Fibroblast of skin of abdomen (primary cell): ENCODE results near the gene CYP3A5. TPM values are rescaled to one million over a fixed set of nuclear protein-coding genes. Genes with fewer than 3 reads are reported as not detected.
"Not testable (repeated sequence)": the region's sequence is repeated elsewhere in the genome, so short reads cannot be mapped to it uniquely, and the experiment has no call there.

Experiments used
- DNase-seq: peaks from one replicate; pipeline ENCODE4 v3.0.0-alpha.2; 2013
- polyA plus RNA-seq, 2 experiments: library from polyadenylated mRNA; unstranded; fragments of 120-200 nt; gene quantifications; one replicate each; pipeline ENCODE4 v1.2.1, GENCODE V29; 2013; ENCODE audit not compliant: insufficient read length in 2 of 2

Gene CYP3A5
- polyA plus RNA-seq (2013, experiment 1 of 2; ENCODE audit: insufficient read length), result 0.36 TPM
- 0.62 TPM for polyA plus RNA-seq (2013, experiment 2 of 2; ENCODE audit: insufficient read length)

- DNase-seq, result peak; percentile 24
Measured at GRCh38 chr7:99679400-99680191, at the start of gene CYP3A5. CYP3A5 (minus strand) TSS chr7:99679996; CDS start chr7:99679896, 100 bp downstream.

DNA sequence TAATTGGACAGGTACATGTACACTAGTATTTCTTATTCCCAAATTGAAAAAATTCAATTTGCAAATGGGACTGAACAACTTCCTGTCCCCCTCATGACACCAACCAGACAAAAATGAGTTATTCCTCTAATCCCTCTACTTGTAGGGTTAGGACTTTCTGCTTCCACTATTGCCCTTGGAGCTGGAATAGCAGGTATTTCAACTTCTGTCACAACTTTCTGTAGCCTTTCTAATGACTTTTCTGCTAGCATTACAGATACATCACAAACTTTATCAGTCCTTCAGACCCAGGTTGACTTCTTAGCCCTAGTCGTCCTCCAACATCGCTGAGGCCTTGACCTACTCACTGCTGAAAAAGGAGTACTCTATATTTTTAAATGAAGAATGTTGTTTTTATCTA, 48.8 kb upstream of the CYP3A5 start:
- DNase-seq, result no peak

- DNase-seq, result not testable (repeated sequence)
Measured at GRCh38 chr7:99723201-99723600, 43.4 kb upstream of the CYP3A5 start.

DNA sequence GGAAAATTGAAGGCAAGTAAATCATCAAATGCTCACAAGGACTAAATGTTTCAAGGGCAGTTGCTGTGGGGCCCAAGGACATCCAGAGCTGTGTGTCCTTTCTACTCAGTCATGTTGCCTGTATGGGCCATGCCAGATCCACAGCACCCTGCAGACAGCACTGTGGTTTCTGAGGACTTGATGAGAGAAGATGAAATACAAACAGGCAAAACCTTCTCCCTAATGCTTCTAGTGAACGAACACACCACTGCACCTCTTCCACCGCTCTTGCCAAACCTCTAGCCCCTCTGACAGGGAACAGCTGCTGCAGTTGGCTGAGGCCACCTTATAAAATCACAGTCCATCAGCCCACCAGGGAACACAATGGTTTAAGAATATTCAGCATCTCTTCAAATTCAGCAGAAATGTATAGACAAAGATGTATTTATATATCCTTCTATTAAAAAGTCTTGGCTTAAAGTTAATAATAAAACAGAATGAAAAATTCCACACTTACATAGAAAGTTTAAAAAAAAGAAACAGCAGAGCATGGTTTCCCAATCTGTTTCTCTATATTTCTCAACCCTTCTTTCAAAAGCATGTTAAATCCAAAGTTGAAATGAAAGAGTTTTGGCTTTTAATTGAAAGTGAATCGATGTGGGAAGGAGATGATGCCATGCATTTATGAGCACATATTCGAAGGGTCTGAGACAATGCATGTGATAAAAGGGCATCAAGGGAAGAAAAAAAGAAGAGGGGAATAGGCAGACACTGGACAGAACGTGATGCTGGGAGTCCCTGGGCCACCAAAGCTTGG, 41.2 kb upstream of the CYP3A5 start:
- no peak for DNase-seq

DNA sequence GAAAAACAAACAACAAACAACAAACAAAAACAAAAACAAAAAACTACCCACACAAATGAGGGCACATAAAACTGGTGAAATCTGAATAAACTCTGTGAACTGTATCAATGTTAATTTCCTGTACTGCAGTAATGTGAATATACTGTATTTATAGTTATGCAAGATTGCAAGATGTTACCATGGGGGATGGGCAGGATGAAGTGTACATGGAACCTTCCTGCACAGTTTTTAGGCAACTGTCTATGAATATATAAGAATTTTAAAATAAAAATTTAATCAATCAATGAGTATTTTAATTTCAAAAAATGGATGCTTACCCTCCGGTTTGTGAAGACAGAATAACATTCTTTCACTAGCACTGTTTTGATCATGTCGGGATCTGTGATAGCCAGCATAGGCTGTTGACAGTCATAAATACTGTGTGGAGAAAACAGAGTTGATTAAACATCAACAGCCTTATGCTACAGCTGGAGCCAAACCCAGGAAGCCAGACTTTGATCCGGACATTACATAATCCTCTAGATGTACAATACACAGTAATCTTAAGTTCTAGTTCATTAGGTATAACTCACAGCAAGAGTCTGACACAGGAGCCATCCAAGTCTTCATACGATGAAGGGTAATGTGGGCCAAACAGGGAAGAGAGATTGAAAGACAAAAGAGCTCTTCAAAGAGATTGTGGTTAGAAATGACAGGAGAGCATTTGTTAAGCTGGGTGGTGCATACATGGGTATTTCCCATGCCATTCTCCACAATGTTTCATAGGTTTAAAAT, 40.4 kb upstream of the CYP3A5 start:
- DNase-seq, result no peak

DNA sequence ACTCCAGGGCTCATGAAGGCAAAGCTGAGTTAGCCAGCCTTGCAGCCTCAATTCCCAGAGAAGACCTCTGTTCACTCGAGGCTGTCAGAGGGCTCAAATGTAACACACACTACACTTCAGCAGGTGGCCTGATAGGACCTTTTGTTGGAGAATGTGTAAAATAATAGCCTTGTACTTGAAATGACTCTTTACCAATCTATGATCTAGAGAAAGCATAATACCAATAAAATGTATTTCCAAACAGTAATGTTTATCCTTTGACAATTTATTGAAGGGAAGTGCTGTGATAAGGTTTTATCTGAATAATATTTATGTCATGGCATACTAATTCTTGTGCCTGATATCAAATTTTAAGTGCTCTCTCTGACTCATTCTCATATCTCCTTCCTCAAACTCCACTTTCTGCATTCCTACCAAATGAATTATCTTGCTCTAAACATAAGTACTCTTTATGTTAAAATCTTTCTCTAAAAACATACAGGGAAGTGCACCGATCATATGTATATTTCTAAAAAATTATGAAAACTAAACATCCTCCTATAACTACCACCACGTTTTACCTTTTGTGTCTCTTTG, 34.3 kb upstream of the CYP3A5 start:
- no peak for DNase-seq

DNA sequence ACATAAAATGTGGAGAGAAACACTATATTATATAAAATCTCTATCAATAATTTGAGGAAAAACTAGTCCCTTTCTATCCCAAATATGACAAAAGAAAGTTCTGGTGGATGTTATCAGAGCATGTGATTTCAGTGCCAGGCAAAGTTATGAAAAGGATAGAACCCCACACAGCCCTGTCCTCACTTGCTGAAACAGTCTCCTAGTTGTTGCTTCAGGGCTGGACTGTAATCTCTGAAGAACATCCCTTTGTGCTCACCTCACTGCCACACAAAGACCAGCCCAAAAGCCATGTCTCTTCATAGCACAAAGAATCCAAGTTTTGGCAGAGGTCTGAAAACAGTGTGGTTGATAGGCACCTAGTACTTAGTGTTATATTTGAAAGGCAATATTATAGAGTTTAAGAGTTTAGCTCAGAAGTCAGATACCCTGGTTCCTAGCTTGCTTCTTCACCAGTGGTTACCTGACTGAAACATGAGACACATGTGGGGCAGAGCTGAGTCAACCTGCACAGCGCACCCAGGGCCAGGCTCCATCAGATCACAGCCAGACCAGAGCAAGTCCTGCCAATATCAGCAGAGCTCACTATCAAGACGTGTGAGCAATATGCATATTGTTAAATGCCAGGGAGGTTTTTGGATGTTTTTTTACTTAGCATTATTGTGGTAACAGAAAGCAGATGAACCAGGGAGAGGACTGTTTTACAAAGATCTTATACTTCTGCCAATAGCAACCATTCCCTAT, 30.2 kb upstream of the CYP3A5 start:
- no peak for DNase-seq

GRCh38 chr7:99709260-99709659, 29.5 kb upstream of the CYP3A5 start:
- no peak for DNase-seq

- DNase-seq, result no peak
Measured at GRCh38 chr7:99707096-99707495, 27.3 kb upstream of the CYP3A5 start.

- DNase-seq, result no peak
Measured at GRCh38 chr7:99699946-99700345, 20.1 kb upstream of the CYP3A5 start.

GRCh38 chr7:99698867-99699730, 19.3 kb upstream of the CYP3A5 start:
- DNase-seq, result not testable (repeated sequence)

DNA sequence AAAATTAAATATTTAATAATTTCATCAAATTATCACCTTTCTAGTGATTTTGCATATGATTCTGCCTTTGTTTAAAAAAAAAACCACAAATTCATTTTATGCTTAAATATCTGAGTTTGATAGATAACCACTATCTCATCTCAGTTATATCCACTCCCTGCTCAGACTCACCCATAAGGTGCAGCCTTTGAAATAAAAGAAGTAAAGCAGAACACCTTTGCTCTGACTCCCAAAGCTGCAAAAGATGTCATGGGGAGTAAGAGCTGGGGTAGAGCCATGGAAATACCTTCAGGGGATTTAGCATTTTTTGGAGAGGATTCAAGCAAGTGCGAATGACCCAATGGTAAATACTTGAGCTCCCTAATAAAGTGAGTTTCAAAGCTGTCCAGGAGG, 15.1 kb upstream of the CYP3A5 start:
- DNase-seq, result no peak

DNA sequence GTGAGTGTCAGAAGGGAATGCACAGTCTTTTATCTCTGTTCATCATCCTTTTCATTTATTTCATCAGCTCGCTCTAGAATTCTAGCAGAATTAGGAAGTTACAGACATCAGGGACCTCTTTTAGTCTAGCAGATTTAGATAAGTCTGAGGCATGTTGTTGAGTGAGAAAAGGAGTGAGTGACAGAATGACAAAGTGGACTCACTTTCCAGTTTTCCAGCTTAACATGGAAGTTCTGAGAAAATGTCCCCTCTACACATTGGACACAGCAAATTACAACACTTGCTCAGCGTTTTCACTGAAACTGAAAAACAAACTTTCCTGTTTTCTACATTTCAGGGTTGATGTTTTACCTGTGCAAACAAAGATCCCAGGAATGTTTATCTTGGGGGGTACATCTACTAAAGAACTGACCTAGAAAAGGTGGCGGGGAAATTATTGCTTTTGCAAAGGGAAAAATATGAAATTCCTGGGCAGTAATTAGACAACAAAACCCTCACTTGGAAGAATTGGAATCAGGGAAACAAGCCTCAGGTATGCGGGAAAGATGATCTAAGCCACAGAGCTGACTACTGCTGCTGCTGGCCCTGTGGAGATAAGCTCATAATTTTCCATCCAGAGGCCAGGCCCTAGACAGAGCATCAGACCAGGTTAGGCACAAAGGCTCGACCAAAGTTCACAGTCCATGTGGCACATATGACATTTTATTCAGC, 14.6 kb upstream of the CYP3A5 start:
- no peak for DNase-seq

GRCh38 chr7:99693427-99694200, 13.8 kb upstream of the CYP3A5 start:
- DNase-seq, result no peak

DNA sequence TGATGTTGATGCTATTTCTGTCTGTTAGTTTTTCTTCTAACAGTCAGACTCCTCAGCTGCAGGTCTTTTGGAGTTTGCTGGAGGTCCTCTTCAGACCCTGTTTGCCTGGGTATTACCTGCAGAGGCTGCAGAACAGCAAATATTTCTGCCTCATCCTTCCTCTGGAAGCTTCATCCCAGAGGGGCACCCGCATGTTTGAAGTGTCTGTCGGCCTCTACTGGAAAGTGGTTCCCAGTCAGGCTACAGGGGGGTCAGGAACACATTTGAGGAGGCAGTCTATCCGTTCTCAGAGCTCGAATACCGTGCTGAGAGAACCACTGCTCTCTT, 13.3 kb upstream of the CYP3A5 start:
- no peak for DNase-seq

DNA sequence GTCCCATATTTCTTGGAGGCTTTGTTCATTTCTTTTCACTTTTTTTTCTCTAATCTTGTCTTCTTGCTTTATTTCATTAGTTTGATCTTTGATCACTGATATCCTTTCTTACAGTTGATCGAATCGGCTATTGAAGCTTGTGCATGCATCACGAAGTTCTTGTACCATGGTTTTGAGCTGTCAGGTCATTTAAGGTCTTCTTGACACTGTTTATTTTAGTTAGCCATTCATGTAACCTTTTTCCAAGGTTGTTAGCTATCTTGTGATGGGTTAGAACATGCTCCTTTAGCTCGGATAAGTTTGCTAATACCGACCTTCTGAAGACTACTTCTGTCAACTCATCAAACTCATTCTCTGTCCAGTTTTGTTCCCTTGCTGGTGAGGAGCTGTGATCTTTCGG, 12.8 kb upstream of the CYP3A5 start:
- DNase-seq, result not testable (repeated sequence)

GRCh38 chr7:99691658-99692057, 11.9 kb upstream of the CYP3A5 start:
- DNase-seq, result not testable (repeated sequence)

- DNase-seq, result not testable (repeated sequence)
Measured at GRCh38 chr7:99690918-99691317, 11.1 kb upstream of the CYP3A5 start.

GRCh38 chr7:99685871-99686608, 6.2 kb upstream of the CYP3A5 start:
- DNase-seq, result not testable (repeated sequence)
